Breast epithelium (tissue), 3 donors: Measurements from ENCODE around the gene ACAP2.

ENCODE experiments used
- POLR2AphosphoS5 ChIP-seq, 3 donors: sonication (generic); formaldehyde crosslinking; IDR thresholded peaks; one replicate each; pipeline ENCODE4 v1.6.1; 2017; ENCODE audit warnings: antibody characterized with exemption in 3 of 3
- TF ChIP-seq, protein P1 (sequence below), 3 donors: fragments of 450-650 bp; IDR thresholded peaks; one replicate each; pipeline ENCODE4 v1.5.1; 2016 to 2017; ENCODE audit warnings: antibody characterized with exemption in 3 of 3, mild to moderate bottlenecking in 3 of 3, moderate library complexity in 3 of 3

DNA sequence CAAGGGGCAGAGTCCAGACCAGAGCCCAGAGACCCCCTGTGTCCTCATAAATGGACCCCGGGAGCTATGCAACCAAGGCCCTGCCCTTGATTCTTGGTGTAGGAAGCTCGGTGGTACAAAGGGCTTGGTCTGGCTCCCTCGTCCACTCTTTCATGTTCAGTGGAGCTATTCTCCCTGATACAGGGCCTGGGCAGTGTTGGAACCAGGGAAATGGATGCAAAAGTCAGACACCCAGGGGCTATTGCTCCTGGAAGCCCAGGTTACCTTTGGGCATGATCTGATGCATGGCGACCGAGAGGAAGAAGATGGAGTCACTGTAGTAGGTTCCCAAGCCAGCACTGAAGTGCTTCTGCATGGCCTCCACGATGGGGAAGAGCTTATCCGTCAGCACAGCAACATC lies 216.4 kb downstream of the ACAP2 start:
- TF ChIP-seq, protein P1, sequence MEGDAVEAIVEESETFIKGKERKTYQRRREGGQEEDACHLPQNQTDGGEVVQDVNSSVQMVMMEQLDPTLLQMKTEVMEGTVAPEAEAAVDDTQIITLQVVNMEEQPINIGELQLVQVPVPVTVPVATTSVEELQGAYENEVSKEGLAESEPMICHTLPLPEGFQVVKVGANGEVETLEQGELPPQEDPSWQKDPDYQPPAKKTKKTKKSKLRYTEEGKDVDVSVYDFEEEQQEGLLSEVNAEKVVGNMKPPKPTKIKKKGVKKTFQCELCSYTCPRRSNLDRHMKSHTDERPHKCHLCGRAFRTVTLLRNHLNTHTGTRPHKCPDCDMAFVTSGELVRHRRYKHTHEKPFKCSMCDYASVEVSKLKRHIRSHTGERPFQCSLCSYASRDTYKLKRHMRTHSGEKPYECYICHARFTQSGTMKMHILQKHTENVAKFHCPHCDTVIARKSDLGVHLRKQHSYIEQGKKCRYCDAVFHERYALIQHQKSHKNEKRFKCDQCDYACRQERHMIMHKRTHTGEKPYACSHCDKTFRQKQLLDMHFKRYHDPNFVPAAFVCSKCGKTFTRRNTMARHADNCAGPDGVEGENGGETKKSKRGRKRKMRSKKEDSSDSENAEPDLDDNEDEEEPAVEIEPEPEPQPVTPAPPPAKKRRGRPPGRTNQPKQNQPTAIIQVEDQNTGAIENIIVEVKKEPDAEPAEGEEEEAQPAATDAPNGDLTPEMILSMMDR (IDR thresholded peaks at IDR 0.05), result no peak
- TF ChIP-seq POLR2AphosphoS5 (IDR thresholded peaks at IDR 0.05), result no peak
